ENCODE measurements around the gene PLAGL2. TPM values are rescaled to one million over a fixed set of nuclear protein-coding genes. Genes with fewer than 3 reads are reported as not detected.

Gene PLAGL2
- total RNA-seq, 6 donors from 2014 or later, result 11.4 to 17.1 (median 14.1) TPM

GRCh38 chr20:32205110-32205842 lies 2.3 kb downstream of the PLAGL2 start:
- peak overlapping the region; percentile 91 to 98 (median 92) for H3K27ac ChIP-seq
- no peaks in the 10 kb centered on the region for H3K9me3 ChIP-seq
- peak overlapping the region in 2 of 4 donors; percentile 68 to 98 for H3K4me3 ChIP-seq
- TF ChIP-seq POLR2A (IDR thresholded peaks at IDR 0.05) (no peak), EP300 (IDR thresholded peaks at IDR 0.05) (no peak), CTCF (IDR thresholded peaks at IDR 0.05) (no peak), POLR2AphosphoS5 (IDR thresholded peaks at IDR 0.05) (no peak)
- ATAC-seq (ENCODE audit: low FRiP score in 2 of 2) (no peak), DNase-seq (no peak)
- WGBS, 2 donors, result 40 to 43% methylated on average over 5 of the region's 5 CpGs
- H3K36me3 ChIP-seq, result peaks cover 4 to 21% (median 12%) of the 10 kb centered on the region in 4 donors
- H3K4me1 ChIP-seq, result peaks cover 56 to 74% (median 71%) of the 10 kb centered on the region in 4 donors
- H3K27me3 ChIP-seq, result no peaks in the 10 kb centered on the region

- peak overlapping the region; percentile 91 to 98 (median 92) for H3K27ac ChIP-seq
Measured at GRCh38 chr20:32204205-32205109, 3.1 kb downstream of the PLAGL2 start.

GRCh38 chr20:32203356-32204204 lies 4.0 kb downstream of the PLAGL2 start:
- Histone ChIP-seq H3K36me3 (peaks cover 11 to 33% (median 22%) of the 10 kb centered on the region in 4 donors), H3K27me3 (no peaks in the 10 kb centered on the region), H3K27ac (peak overlapping the region; percentile 91 to 98 (median 92)), H3K4me1 (peaks cover 55 to 77% (median 74%) of the 10 kb centered on the region in 4 donors), H3K4me3 (no peak overlapping the region), H3K9me3 (no peaks in the 10 kb centered on the region)
- ATAC-seq (ENCODE audit: low FRiP score in 2 of 2), result no peak
- peak in 1 of 2 donors; percentile 31 for DNase-seq
- 55 to 64% methylated on average over 11 of the region's 11 CpGs for WGBS, 2 donors
- no peak for TF ChIP-seq POLR2AphosphoS5 (IDR thresholded peaks at IDR 0.05)
- TF ChIP-seq EP300 (IDR thresholded peaks at IDR 0.05), result no peak
- TF ChIP-seq POLR2A (IDR thresholded peaks at IDR 0.05), result no peak
- no peak for TF ChIP-seq CTCF (IDR thresholded peaks at IDR 0.05)

More at GRCh38 chr20:32204205-32205109, 3.1 kb downstream of the PLAGL2 start:
- DNase-seq, result peak in 1 of 2 donors; percentile 48
- TF ChIP-seq CTCF (IDR thresholded peaks at IDR 0.05) (no peak), POLR2A (IDR thresholded peaks at IDR 0.05) (no peak), EP300 (IDR thresholded peaks at IDR 0.05) (peak in 1 of 4 donors; percentile 36), POLR2AphosphoS5 (IDR thresholded peaks at IDR 0.05) (peak in 1 of 2 donors; percentile 28)
- Histone ChIP-seq H3K4me3 (peak overlapping the region in 2 of 4 donors; percentile 7 to 68), H3K36me3 (peaks cover 10 to 25% (median 16%) of the 10 kb centered on the region in 4 donors), H3K9me3 (no peaks in the 10 kb centered on the region), H3K4me1 (peaks cover 56 to 76% (median 71%) of the 10 kb centered on the region in 4 donors), H3K27me3 (no peaks in the 10 kb centered on the region)
- ATAC-seq (ENCODE audit: low FRiP score in 2 of 2), result no peak
- 44 to 61% methylated on average over 4 of the region's 4 CpGs for WGBS, 2 donors

DNA sequence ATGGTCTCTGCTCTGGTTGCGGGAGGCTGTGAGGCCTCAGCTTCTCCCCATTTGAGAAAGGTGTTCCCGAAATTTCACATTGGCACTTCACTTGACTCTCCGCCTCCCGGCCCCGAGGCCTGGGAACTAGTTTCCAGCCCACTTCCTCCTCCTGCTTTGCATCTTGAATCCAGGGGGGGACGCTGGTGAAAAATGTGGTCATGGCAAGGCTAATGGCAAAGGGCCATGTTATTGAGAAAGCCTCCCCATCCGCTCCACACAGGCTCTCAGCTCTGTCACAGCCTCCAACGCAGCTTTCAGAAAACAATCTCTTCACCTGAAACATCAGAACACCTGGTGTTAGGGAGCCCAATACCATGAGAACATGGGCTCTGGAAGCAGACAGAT lies 5.6 kb downstream of the PLAGL2 start:
- TF ChIP-seq EP300 (IDR thresholded peaks at IDR 0.05) (no peak), CTCF (IDR thresholded peaks at IDR 0.05) (no peak), POLR2AphosphoS5 (IDR thresholded peaks at IDR 0.05) (peak in 1 of 2 donors; percentile 17), POLR2A (IDR thresholded peaks at IDR 0.05) (peak in 1 of 4 donors; percentile 11)
- DNase-seq (peak in 1 of 2 donors; percentile 79), ATAC-seq (ENCODE audit: low FRiP score in 2 of 2) (peak in 1 of 2 donors; percentile 46)
- peaks cover 51 to 76% (median 69%) of the 10 kb centered on the region in 4 donors for H3K4me1 ChIP-seq
- no peaks in the 10 kb centered on the region for H3K9me3 ChIP-seq
- WGBS, 2 donors, result 36 to 73% methylated on average over 8 of the region's 8 CpGs
- peaks cover 17 to 49% (median 30%) of the 10 kb centered on the region in 4 donors for H3K36me3 ChIP-seq
- peak overlapping the region; percentile 71 to 98 (median 92) for H3K27ac ChIP-seq
- no peaks in the 10 kb centered on the region for H3K27me3 ChIP-seq
- no peak overlapping the region for H3K4me3 ChIP-seq

All from upper lobe of left lung (tissue), 6 donors.